Panc1 (cell line): Measurements from ENCODE around the gene KCND1. TPM values are rescaled to one million over a fixed set of nuclear protein-coding genes. Genes with fewer than 3 reads are reported as not detected.

Experiments used
- ATAC-seq: fragments of 200-7000 bp; cut with Tn5 transposase; 2 replicates; pipeline ENCODE4 v1.9.1; 2020; ENCODE audit warnings: mild to moderate bottlenecking, moderate library complexity
- BruUV-seq: library from RNA; stranded (reverse); fragments of 400-500 nt; replicated peaks from 2 replicates; lab custom pipeline; 2021; lab: Mats Ljungman, UMichigan
- CTCF ChIA-PET: fragments of 300-600 bp; sonication (Branson Sonifier 250); formaldehyde crosslinking; loops from one replicate; lab custom pipeline; 2022; ENCODE audit warnings: antibody characterized with exemption; lab: Charles Lee
- POLR2A ChIA-PET: fragments of 300-600 bp; sonication (Branson Sonifier 250); formaldehyde crosslinking; loops from one replicate; lab custom pipeline; 2022; ENCODE audit warnings: antibody characterized with exemption; lab: Charles Lee
- DNase-seq: peaks from one replicate; pipeline ENCODE4 v3.0.0-alpha.2; 2010; ENCODE audit warnings: low read depth, low spot score
- H3K27ac ChIP-seq: 2 replicates; pipeline ENCODE4 v1.5.1; 2011; ENCODE audit warnings: mild to moderate bottlenecking, low read length, inconsistent platforms
- H3K27me3 ChIP-seq: fragments of 200-500 bp; sonication (Bioruptor generic); 2 replicates; pipeline ENCODE4 v1.6.0; 2014; ENCODE audit warnings: low read length, inconsistent platforms; ENCODE audit not compliant: control insufficient read depth, insufficient read depth
- H3K36me3 ChIP-seq: fragments of 200-500 bp; sonication (Bioruptor generic); 2 replicates; pipeline ENCODE4 v1.5.1; 2014; ENCODE audit warnings: inconsistent platforms, mild to moderate bottlenecking, low read length, moderate library complexity; ENCODE audit not compliant: control insufficient read depth, insufficient read depth
- H3K4me1 ChIP-seq: 2 replicates; pipeline ENCODE4 v1.5.1; 2011; ENCODE audit warnings: inconsistent platforms, mild to moderate bottlenecking, low read length, moderate library complexity; ENCODE audit not compliant: control insufficient read depth, insufficient read depth
- H3K4me3 ChIP-seq, 2 experiments: 2 replicates each; pipeline ENCODE4 v1.5.1; 2011 to 2012; ENCODE audit warnings: low read depth in 2 of 2, low read length in 2 of 2, mild to moderate bottlenecking in 2 of 2, inconsistent platforms in 1 of 2, moderate library complexity in 1 of 2
- H3K9me3 ChIP-seq: fragments of 200-500 bp; sonication (Bioruptor generic); 2 replicates; pipeline ENCODE4 v1.5.1; 2014; ENCODE audit warnings: low read depth, mild to moderate bottlenecking, inconsistent platforms, low read length, moderate library complexity; ENCODE audit not compliant: control insufficient read depth, insufficient read depth
- POLR2AphosphoS5 ChIP-seq: IDR thresholded peaks from 2 replicates; pipeline ENCODE4 v1.6.1; 2012; ENCODE audit warnings: mild to moderate bottlenecking, low read depth, low read length, moderate library complexity
- SIN3A ChIP-seq: IDR thresholded peaks from 2 replicates; pipeline ENCODE4 v1.6.1; 2012; ENCODE audit warnings: low read depth, mild to moderate bottlenecking, low read length, moderate library complexity, borderline replicate concordance; ENCODE audit not compliant: insufficient read depth
- TCF7L2 ChIP-seq: IDR thresholded peaks from 2 replicates; pipeline ENCODE4 v1.6.1; 2011; ENCODE audit warnings: mild to moderate bottlenecking, low read depth, low read length, inconsistent platforms
- in situ Hi-C: cut with HindIII; loops from 2 replicates; pipeline ENCODE4 v1.10.0; 2016; ENCODE audit warnings: low sequenced_read_pairs, low pct_unique_long_range_greater_than_20kb
- intact Hi-C: fragments of 100-400 bp; cut with micrococcal nuclease; formaldehyde crosslinking; loops from one replicate; pipeline ENCODE4 v1.10.0; 2022; ENCODE audit not compliant: unreplicated experiment
- total RNA-seq: library from RNA; stranded (reverse); gene quantifications from one replicate; pipeline ENCODE4 v1.2.1, GENCODE V29; 2021; ENCODE audit not compliant: unreplicated experiment
- TF ChIP-seq, protein P1 (sequence below), 2 experiments: IDR thresholded peaks; 2 replicates each; pipeline ENCODE4 v1.6.1; 2011 to 2012; ENCODE audit warnings: low read depth in 2 of 2, control low read depth in 1 of 2, low read length in 1 of 2, mild to moderate bottlenecking in 1 of 2, moderate library complexity in 1 of 2; ENCODE audit not compliant: insufficient read depth in 1 of 2

KCND1 gene
- total RNA-seq, 1 experiment from 2014 or later: 5.5 TPM

GRCh38 chrX:48911412-48912182, 60.0 kb downstream of the KCND1 start, which contains the start of gene SLC35A2:
TSS of gene SLC35A2 (minus strand) at chrX:48911646. CDS start at chrX:48911636, 10 bp downstream.
- Histone ChIP-seq H3K27me3 (no peaks in the 10 kb centered on the region), H3K36me3 (peaks cover 13% of the 10 kb centered on the region), H3K27ac (peak within 1 kb of the TSS; percentile 92), H3K4me1 (peaks cover 11% of the 10 kb centered on the region), H3K4me3 (peak within 1 kb of the TSS; percentile 71 to 99), H3K9me3 (no peaks in the 10 kb centered on the region)
- ChIA-PET CTCF (no interaction called here), POLR2A (interaction anchor here (0.5 to 1.4 kb wide), 4 partner anchors 14 to 122 kb away, joined by 3 to 6 read pairs (median 3); partner anchors contain the start of genes PQBP1 and TIMM17B)
- no peak for DNase-seq
- intact Hi-C loops (no loop called here), in situ Hi-C loops (no loop called here)
- BruUV-seq: no TSS peak
- ATAC-seq: peak; percentile 94
- peak; percentile 85 for TF ChIP-seq POLR2AphosphoS5
- TF ChIP-seq TCF7L2: peak; percentile 81
- TF ChIP-seq SIN3A: peak; percentile 95
- TF ChIP-seq, protein P1, sequence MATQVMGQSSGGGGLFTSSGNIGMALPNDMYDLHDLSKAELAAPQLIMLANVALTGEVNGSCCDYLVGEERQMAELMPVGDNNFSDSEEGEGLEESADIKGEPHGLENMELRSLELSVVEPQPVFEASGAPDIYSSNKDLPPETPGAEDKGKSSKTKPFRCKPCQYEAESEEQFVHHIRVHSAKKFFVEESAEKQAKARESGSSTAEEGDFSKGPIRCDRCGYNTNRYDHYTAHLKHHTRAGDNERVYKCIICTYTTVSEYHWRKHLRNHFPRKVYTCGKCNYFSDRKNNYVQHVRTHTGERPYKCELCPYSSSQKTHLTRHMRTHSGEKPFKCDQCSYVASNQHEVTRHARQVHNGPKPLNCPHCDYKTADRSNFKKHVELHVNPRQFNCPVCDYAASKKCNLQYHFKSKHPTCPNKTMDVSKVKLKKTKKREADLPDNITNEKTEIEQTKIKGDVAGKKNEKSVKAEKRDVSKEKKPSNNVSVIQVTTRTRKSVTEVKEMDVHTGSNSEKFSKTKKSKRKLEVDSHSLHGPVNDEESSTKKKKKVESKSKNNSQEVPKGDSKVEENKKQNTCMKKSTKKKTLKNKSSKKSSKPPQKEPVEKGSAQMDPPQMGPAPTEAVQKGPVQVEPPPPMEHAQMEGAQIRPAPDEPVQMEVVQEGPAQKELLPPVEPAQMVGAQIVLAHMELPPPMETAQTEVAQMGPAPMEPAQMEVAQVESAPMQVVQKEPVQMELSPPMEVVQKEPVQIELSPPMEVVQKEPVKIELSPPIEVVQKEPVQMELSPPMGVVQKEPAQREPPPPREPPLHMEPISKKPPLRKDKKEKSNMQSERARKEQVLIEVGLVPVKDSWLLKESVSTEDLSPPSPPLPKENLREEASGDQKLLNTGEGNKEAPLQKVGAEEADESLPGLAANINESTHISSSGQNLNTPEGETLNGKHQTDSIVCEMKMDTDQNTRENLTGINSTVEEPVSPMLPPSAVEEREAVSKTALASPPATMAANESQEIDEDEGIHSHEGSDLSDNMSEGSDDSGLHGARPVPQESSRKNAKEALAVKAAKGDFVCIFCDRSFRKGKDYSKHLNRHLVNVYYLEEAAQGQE (IDR thresholded peaks at IDR 0.05; ENCODE audit: insufficient read depth in 1 of 2, low read depth in 2 of 2, low read length in 1 of 2): no peak

Other genes starting within 250 kb of the KCND1 start
- gene GLOD5, start 210.1 kb downstream of the KCND1 start, total RNA-seq: not detected
- 0.23 TPM for gene GATA1, start 185.3 kb downstream of the KCND1 start, total RNA-seq
- 97.1 TPM for gene HDAC6, start 169.8 kb downstream of the KCND1 start, total RNA-seq
- gene ERAS, start 145.3 kb downstream of the KCND1 start, total RNA-seq: 0.23 TPM
- 17.8 TPM for gene PCSK1N, start 136.2 kb downstream of the KCND1 start, total RNA-seq
- gene TIMM17B, start 74.1 kb downstream of the KCND1 start, total RNA-seq: 92.1 TPM
- gene PQBP1, start 73.9 kb downstream of the KCND1 start, total RNA-seq: 136 TPM
- gene SLC35A2, start 60.2 kb downstream of the KCND1 start, total RNA-seq: 72.4 TPM
- 52.6 TPM for gene PIM2, start 52.8 kb downstream of the KCND1 start, total RNA-seq
- gene OTUD5, start 14.2 kb downstream of the KCND1 start, total RNA-seq: 59.5 TPM
- gene GRIPAP1, start 30.4 kb upstream of the KCND1 start, total RNA-seq: 51.0 TPM
- gene TFE3, start 71.5 kb upstream of the KCND1 start, total RNA-seq: 45.9 TPM
- gene CCDC120, start 87.2 kb upstream of the KCND1 start, total RNA-seq: 11.0 TPM
- 36.3 TPM for gene PRAF2, start 102.2 kb upstream of the KCND1 start, total RNA-seq
- 49.3 TPM for gene WDR45, start 108.0 kb upstream of the KCND1 start, total RNA-seq
- gene GPKOW, start 151.9 kb upstream of the KCND1 start, total RNA-seq: 28.0 TPM
- gene MAGIX, start 190.9 kb upstream of the KCND1 start, total RNA-seq: 3.8 TPM
- gene PLP2, start 200.1 kb upstream of the KCND1 start, total RNA-seq: 293 TPM
- gene PRICKLE3, start 214.5 kb upstream of the KCND1 start, total RNA-seq: 40.1 TPM
- 12.4 TPM for gene SYP, start 228.3 kb upstream of the KCND1 start, total RNA-seq